Prostate gland (tissue), 2 donors: ENCODE measurements around the gene CA5A.

ENCODE experiments used
- POLR2A ChIP-seq: fragments of 450-650 bp; IDR thresholded peaks from one replicate; pipeline ENCODE4 v1.6.1; 2016; ENCODE audit warnings: antibody characterized with exemption, mild to moderate bottlenecking
- POLR2AphosphoS5 ChIP-seq: sonication (generic); formaldehyde crosslinking; IDR thresholded peaks from one replicate; pipeline ENCODE4 v1.6.1; 2017; ENCODE audit warnings: antibody characterized with exemption
- TF ChIP-seq, protein P1 (sequence below), 4 experiments: fragments of 200-600 bp in 2 of 4; fragments of 450-650 bp in 2 of 4; sonication (generic) in 2 of 4; IDR thresholded peaks; 1 replicate in 3 of 4; 2 replicates in 1 of 4; pipeline ENCODE4 v1.5.1; 2016 to 2019; ENCODE audit warnings: antibody characterized with exemption in 4 of 4, mild to moderate bottlenecking in 2 of 4, moderate library complexity in 2 of 4

DNA sequence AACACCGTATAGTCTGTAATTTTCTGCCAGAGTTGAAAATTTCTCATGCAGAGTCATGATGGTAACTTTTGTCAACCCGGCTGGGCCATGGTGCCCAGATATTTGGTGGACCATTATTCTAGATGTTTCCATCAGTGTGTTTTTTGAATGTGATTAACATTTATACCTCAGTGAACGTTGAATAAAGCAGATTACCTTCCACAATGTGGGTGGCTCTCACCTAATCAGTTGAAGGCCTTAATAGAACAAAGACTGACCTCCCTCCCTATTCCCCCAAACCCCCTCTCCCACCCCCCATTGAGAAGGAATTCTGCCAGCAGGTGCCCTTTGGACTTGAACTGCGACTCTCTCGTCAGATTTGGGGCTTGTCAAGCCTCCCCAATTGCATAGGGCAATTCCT is 6.4 kb upstream of the CA5A start:
- TF ChIP-seq POLR2A (no peak), POLR2AphosphoS5 (no peak)
- TF ChIP-seq, protein P1, sequence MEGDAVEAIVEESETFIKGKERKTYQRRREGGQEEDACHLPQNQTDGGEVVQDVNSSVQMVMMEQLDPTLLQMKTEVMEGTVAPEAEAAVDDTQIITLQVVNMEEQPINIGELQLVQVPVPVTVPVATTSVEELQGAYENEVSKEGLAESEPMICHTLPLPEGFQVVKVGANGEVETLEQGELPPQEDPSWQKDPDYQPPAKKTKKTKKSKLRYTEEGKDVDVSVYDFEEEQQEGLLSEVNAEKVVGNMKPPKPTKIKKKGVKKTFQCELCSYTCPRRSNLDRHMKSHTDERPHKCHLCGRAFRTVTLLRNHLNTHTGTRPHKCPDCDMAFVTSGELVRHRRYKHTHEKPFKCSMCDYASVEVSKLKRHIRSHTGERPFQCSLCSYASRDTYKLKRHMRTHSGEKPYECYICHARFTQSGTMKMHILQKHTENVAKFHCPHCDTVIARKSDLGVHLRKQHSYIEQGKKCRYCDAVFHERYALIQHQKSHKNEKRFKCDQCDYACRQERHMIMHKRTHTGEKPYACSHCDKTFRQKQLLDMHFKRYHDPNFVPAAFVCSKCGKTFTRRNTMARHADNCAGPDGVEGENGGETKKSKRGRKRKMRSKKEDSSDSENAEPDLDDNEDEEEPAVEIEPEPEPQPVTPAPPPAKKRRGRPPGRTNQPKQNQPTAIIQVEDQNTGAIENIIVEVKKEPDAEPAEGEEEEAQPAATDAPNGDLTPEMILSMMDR (IDR thresholded peaks at IDR 0.05): no peak
